OCI-LY1 (cell line): ENCODE measurements around the gene GNG7.

Experiments used
- CTCF ChIP-seq: fragments of 200-600 bp; sonication (generic), shearing (Covaris generic); IDR thresholded peaks from 2 replicates; pipeline ENCODE4 v1.5.1; 2017; ENCODE audit warnings: mild to moderate bottlenecking, antibody characterized with exemption, low read length, moderate library complexity, mixed read lengths
- EZH2 ChIP-seq: fragments of 200-600 bp; sonication (generic), shearing (Covaris generic); IDR thresholded peaks from 2 replicates; pipeline ENCODE4 v1.8.0; 2017; ENCODE audit warnings: borderline replicate concordance, mixed run types, mild to moderate bottlenecking, antibody characterized with exemption, low read length, moderate library complexity, mixed read lengths

GRCh38 chr19:2617393-2618165 lies 84.9 kb downstream of the GNG7 start:
- TF ChIP-seq CTCF (no peak), EZH2 (no peak)
